HUES6 (cell line): Measurements from ENCODE around the gene SCNN1B.

Experiments
- H3K27ac ChIP-seq: 2 replicates; pipeline ENCODE4 v1.7.0; 2013; ENCODE audit warnings: low read depth, mild to moderate bottlenecking, low read length, inconsistent platforms
- H3K27me3 ChIP-seq: 2 replicates; pipeline ENCODE4 v1.6.1; 2013; ENCODE audit warnings: low read length; ENCODE audit not compliant: control insufficient read depth, insufficient read depth
- H3K36me3 ChIP-seq: 2 replicates; pipeline ENCODE4 v1.6.1; 2013; ENCODE audit warnings: low read length; ENCODE audit not compliant: control insufficient read depth, insufficient read depth
- H3K4me1 ChIP-seq: 2 replicates; pipeline ENCODE4 v1.6.1; 2013; ENCODE audit warnings: low read length; ENCODE audit not compliant: control insufficient read depth, insufficient read depth
- H3K4me3 ChIP-seq: 2 replicates; pipeline ENCODE4 v1.5.1; 2013; ENCODE audit warnings: low read depth, low read length
- H3K9ac ChIP-seq: one replicate; pipeline ENCODE4 v1.6.1; 2013; ENCODE audit warnings: mild to moderate bottlenecking, low read length
- H3K9me3 ChIP-seq: 2 replicates; pipeline ENCODE4 v1.6.1; 2013; ENCODE audit warnings: low read depth, low read length; ENCODE audit not compliant: control insufficient read depth, insufficient read depth

Gene SCNN1B

DNA sequence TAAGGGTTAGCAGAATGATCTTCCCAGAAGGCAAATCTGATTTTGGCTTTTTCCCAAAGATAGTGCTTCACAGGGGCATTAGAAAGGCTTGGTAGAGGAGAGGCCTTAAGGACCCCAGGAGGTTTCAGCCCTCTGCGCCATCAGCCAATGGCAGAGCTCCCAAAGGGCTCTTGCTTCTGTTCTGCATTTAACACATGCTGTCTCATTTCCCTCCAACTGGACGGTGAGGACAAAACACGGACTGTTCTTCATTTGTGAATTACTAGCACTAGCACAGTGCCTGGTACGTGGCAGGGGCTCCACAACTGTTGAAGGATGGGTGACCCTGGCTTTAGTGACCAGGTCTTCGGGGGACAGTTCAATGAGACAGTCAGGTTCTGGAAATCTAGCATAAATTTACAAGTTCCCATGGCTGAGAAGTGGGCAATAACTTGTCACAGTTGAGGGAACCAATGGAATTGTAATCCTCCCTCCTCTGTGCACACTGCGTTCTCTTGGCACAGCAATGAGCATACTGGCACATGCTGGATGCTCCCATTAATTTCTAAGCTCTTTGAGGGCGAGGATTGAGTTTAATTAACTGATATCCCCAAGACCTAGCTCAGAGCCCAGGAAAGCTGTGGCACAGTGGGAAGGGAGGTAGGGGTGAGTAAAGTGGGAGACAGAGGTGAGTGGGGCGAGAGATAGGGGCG is 105.5 kb downstream of the SCNN1B start:
- Histone ChIP-seq H3K9me3 (no peaks in the 10 kb centered on the region), H3K4me1 (peaks cover 16% of the 10 kb centered on the region), H3K9ac (no peak overlapping the region), H3K4me3 (no peak overlapping the region), H3K27me3 (no peaks in the 10 kb centered on the region), H3K36me3 (peaks cover 70% of the 10 kb centered on the region), H3K27ac (no peak overlapping the region)

DNA sequence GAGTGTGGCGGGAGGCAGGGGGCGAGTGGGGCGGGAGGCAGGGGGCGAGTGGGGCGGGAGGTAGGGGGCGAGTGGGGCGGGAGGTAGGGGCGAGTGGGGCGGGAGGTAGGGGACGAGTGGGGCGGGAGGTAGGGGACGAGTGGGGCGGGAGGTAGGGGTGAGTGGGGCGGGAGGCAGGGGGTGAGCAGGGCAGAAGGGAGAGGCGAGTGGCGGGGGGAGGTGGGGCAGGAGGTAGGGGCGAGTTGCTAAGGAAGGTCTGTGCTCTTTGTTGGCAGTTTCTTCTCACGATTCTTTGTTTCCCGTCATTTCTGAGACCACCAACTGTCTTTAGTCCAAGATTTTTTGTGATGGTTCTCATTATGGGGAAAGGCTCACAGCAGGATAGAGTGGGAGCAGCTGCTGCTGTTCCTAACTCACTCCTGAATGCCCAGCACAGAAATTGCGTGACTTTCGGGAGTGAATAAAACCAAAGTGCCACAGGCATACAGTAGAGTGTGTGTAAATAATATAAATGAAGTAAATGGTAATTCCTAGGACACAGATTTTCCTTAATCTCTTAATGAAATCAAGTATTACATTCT is 106.2 kb downstream of the SCNN1B start:
- Histone ChIP-seq H3K4me3 (no peak overlapping the region), H3K9me3 (no peaks in the 10 kb centered on the region), H3K27ac (no peak overlapping the region), H3K36me3 (peaks cover 69% of the 10 kb centered on the region), H3K9ac (no peak overlapping the region), H3K4me1 (peaks cover 16% of the 10 kb centered on the region), H3K27me3 (no peaks in the 10 kb centered on the region)

DNA sequence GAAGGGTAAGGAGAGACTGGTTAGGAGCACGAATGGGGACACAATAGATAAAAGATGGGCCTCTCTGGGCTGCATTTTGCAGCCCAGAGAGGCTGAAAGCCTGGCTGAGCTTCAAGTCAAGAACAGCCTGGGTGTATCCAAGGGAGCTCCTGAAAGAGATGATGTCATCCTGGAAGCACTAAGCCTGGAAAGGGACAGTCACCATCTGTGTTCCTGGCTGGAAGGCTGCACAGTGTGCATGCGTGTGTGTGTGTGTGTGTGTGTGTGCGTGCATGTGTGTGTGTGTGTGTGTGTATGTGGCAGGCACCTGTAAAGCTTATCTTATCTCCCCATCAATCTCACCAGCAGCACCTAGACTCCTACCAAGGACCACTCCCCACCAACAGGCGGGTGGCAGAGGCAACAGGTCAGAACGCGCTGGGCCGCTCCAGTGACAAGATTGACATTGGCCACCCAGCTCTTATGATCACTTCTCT is 106.8 kb downstream of the SCNN1B start:
- Histone ChIP-seq H3K36me3 (peaks cover 69% of the 10 kb centered on the region), H3K4me1 (peaks cover 16% of the 10 kb centered on the region), H3K4me3 (no peak overlapping the region), H3K27ac (no peak overlapping the region), H3K9me3 (no peaks in the 10 kb centered on the region), H3K27me3 (no peaks in the 10 kb centered on the region), H3K9ac (no peak overlapping the region)

- no peaks in the 10 kb centered on the region for H3K9me3 ChIP-seq
- no peaks in the 10 kb centered on the region for H3K27me3 ChIP-seq
- peaks cover 16% of the 10 kb centered on the region for H3K4me1 ChIP-seq
- H3K27ac ChIP-seq, result peak overlapping the region; percentile 48; the same call in 1 of the 2 replicates
- H3K4me3 ChIP-seq, result no peak overlapping the region
- H3K36me3 ChIP-seq, result peaks cover 70% of the 10 kb centered on the region
- H3K9ac ChIP-seq, result peak overlapping the region; percentile 22
Measured at GRCh38 chr16:23409522-23409921, 107.4 kb downstream of the SCNN1B start.

- Histone ChIP-seq H3K27me3 (no peaks in the 10 kb centered on the region), H3K9me3 (no peaks in the 10 kb centered on the region), H3K9ac (peak overlapping the region; percentile 22), H3K36me3 (peaks cover 70% of the 10 kb centered on the region), H3K27ac (peak overlapping the region; percentile 48; the same call in 1 of the 2 replicates), H3K4me3 (no peak overlapping the region), H3K4me1 (peaks cover 16% of the 10 kb centered on the region)
Measured at GRCh38 chr16:23410176-23410575, 108.1 kb downstream of the SCNN1B start.

GRCh38 chr16:23414731-23415130 is 112.6 kb downstream of the SCNN1B start:
- Histone ChIP-seq H3K9ac (no peak overlapping the region), H3K27ac (no peak overlapping the region), H3K9me3 (no peaks in the 10 kb centered on the region), H3K4me1 (peaks cover 7% of the 10 kb centered on the region), H3K36me3 (peaks cover 57% of the 10 kb centered on the region), H3K4me3 (no peak overlapping the region), H3K27me3 (no peaks in the 10 kb centered on the region)

- Histone ChIP-seq H3K4me3 (no peak overlapping the region), H3K4me1 (peaks cover 8% of the 10 kb centered on the region; the same call in 1 of the 2 replicates), H3K27me3 (no peaks in the 10 kb centered on the region), H3K9me3 (no peaks in the 10 kb centered on the region), H3K36me3 (peaks cover 46% of the 10 kb centered on the region), H3K9ac (no peak overlapping the region), H3K27ac (no peak overlapping the region)
Measured at GRCh38 chr16:23416816-23417215, 114.7 kb downstream of the SCNN1B start.

- H3K36me3 ChIP-seq, result peaks cover 29% of the 10 kb centered on the region
- H3K27me3 ChIP-seq, result no peaks in the 10 kb centered on the region
- H3K27ac ChIP-seq, result no peak overlapping the region
- peaks cover 8% of the 10 kb centered on the region; the same call in 1 of the 2 replicates for H3K4me1 ChIP-seq
- H3K9me3 ChIP-seq, result no peaks in the 10 kb centered on the region
- no peak overlapping the region for H3K9ac ChIP-seq
- no peak overlapping the region for H3K4me3 ChIP-seq
Measured at GRCh38 chr16:23420011-23420410, 117.9 kb downstream of the SCNN1B start.

- no peak overlapping the region for H3K9ac ChIP-seq
- peaks cover 12% of the 10 kb centered on the region for H3K36me3 ChIP-seq
- H3K4me3 ChIP-seq, result no peak overlapping the region
- peaks cover 8% of the 10 kb centered on the region; the same call in 1 of the 2 replicates for H3K4me1 ChIP-seq
- no peaks in the 10 kb centered on the region for H3K9me3 ChIP-seq
- no peaks in the 10 kb centered on the region for H3K27me3 ChIP-seq
- H3K27ac ChIP-seq, result no peak overlapping the region
Measured at GRCh38 chr16:23423496-23424049, 121.5 kb downstream of the SCNN1B start.

DNA sequence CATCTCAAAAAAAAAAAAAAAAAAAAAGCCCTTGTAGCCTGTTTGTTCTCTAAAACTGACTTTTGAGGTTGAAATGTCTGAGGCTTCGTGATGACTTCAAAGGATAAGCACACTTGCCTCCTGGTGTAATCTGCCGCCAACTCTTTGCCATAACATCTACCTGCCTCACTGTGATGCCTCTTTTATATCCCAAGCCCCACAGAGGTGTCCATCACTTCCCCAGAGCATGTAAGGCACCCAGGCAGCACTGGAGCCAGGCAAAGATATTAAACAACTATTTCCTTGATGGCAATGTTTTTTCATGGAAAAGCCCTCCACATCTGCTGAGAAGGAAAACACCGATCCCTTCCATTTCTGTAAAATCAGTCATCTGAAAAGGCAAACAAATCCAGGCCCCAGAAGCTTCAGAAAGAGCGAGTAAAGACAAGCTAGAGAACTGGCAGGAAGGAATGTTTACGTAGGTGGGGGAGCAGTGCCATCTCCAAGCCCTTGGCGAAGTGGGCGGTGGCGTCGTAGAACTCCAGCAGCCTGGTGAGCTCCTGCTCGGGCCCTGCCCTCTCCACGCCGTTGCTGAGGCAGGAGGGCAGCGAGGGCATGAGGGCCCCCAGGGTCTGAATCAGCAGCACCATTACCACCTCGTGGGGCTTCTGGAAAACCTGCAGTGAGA is 122.3 kb downstream of the SCNN1B start:
- no peaks in the 10 kb centered on the region for H3K9me3 ChIP-seq
- peaks cover 8% of the 10 kb centered on the region; the same call in 1 of the 2 replicates for H3K4me1 ChIP-seq
- no peak overlapping the region for H3K4me3 ChIP-seq
- no peak overlapping the region for H3K27ac ChIP-seq
- H3K27me3 ChIP-seq, result no peaks in the 10 kb centered on the region
- H3K36me3 ChIP-seq, result peaks cover 16% of the 10 kb centered on the region
- no peak overlapping the region for H3K9ac ChIP-seq

DNA sequence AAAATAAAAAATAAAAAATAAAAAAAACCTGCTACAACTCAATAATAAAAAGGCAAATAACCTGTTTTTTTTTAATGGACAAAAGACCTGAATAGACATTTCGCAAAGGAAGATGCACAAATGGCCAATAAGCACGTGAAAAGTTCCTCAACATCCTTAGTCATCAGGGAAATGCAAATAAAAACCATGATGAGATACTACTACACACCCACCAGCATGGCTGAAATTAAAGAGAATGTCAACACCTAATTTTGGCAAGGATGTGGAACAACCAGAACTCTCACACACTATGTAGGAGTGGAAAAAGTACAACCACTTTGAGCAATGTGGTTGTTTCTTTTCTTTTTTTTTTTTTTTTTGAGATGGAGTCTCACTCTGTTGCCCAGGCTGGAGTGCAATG is 126.2 kb downstream of the SCNN1B start:
- Histone ChIP-seq H3K9me3 (no peaks in the 10 kb centered on the region), H3K4me1 (no peaks in the 10 kb centered on the region), H3K27ac (no peak overlapping the region), H3K36me3 (peaks cover 39% of the 10 kb centered on the region), H3K9ac (no peak overlapping the region), H3K4me3 (no peak overlapping the region), H3K27me3 (no peaks in the 10 kb centered on the region)
